ENCODE results near the gene EPB41L4B. TPM values are rescaled to one million over a fixed set of nuclear protein-coding genes. Genes with fewer than 3 reads are reported as not detected.
"Not testable (repeated sequence)": the region's sequence is repeated elsewhere in the genome, so short reads cannot be mapped to it uniquely, and the experiment has no call there.

The EPB41L4B gene
- 0.41 TPM for total RNA-seq (ENCODE audit: unreplicated experiment)
- long read RNA-seq: 0 reads

DNA sequence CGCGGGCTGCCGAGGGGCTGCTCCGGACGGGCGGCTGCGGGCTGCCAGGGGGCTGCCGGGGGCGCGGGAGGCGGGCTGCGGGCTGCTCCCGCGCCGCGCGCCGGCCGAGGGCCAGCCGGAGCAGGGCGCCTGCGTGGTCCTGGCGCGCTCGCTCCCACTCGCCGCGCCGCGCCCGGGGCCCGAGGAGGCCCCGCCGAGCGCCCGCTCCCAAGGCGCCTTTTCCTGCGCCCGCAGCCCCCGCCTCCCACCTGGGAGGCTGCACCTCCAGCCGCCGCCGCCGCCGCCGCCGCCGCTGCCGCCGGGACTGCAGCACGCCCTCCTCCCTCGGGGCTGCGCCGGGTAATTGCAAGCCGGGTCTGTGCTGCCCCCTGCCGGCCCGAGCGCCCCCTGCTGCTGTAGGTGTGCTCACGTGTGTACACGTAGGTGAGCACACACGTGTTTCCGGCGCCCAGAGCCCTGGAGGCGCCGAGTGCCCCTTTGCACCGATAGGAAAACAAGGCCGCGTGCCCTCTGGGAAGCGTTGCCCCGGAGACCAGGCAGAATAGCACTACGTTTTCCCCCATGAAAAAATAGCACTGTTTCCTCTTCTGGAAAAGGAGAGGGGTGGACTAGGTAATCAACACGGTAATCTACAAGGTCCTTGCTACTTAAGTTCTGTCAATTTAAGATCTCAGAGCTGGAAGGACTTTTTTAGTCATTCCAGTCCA lies at the start of gene EPB41L4B:
EPB41L4B (minus strand) TSS at position 318 of the 707 bp plus-strand sequence. CDS start 613 bp downstream, outside the sequence.
- H3K27ac Mint-ChIP-seq (ENCODE audit: unreplicated experiment): no peak within 1 kb of the TSS
- peaks cover 20% of the 10 kb centered on the region for H3K27me3 Mint-ChIP-seq (ENCODE audit: unreplicated experiment)
- TF ChIP-seq, protein P1, sequence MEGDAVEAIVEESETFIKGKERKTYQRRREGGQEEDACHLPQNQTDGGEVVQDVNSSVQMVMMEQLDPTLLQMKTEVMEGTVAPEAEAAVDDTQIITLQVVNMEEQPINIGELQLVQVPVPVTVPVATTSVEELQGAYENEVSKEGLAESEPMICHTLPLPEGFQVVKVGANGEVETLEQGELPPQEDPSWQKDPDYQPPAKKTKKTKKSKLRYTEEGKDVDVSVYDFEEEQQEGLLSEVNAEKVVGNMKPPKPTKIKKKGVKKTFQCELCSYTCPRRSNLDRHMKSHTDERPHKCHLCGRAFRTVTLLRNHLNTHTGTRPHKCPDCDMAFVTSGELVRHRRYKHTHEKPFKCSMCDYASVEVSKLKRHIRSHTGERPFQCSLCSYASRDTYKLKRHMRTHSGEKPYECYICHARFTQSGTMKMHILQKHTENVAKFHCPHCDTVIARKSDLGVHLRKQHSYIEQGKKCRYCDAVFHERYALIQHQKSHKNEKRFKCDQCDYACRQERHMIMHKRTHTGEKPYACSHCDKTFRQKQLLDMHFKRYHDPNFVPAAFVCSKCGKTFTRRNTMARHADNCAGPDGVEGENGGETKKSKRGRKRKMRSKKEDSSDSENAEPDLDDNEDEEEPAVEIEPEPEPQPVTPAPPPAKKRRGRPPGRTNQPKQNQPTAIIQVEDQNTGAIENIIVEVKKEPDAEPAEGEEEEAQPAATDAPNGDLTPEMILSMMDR (IDR thresholded peaks at IDR 0.05; ENCODE audit: unreplicated experiment): peak; percentile 94
- peaks cover 4% of the 10 kb centered on the region for H3K4me1 Mint-ChIP-seq (ENCODE audit: unreplicated experiment)
- no peaks in the 10 kb centered on the region for H3K36me3 Mint-ChIP-seq (ENCODE audit: low read depth, unreplicated experiment)
- peak within 1 kb of the TSS; percentile 88 for H3K4me3 Mint-ChIP-seq (ENCODE audit: unreplicated experiment)
- peak; percentile 93 for DNase-seq (ENCODE audit: low spot score)
- no peaks in the 10 kb centered on the region for H3K9me3 Mint-ChIP-seq (ENCODE audit: unreplicated experiment)

DNA sequence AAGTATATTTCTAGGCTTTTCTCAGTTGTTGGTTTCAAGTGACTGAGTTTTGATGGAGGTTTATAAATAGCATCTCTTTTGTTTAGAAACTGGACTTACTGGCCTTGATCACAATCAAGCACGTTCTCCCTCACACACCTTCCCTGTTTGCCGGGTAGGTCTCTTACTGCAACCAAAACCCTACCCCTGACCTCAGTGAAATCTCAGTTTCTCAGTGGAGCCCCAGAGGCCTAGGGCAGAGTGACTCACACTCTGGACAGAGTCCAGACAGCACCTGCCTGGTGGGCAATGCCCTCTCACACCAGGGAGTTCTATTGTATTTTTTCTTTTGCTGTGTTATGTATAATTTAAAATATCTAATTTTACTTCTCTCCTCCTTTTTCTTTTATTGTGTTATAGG lies 48.4 kb upstream of the EPB41L4B start:
- Mint-ChIP-seq H3K36me3 (ENCODE audit: low read depth, unreplicated experiment) (peaks cover 4% of the 10 kb centered on the region), H3K4me1 (ENCODE audit: unreplicated experiment) (no peaks in the 10 kb centered on the region), H3K9me3 (ENCODE audit: unreplicated experiment) (peaks cover 8% of the 10 kb centered on the region), H3K4me3 (ENCODE audit: unreplicated experiment) (no peak overlapping the region), H3K27me3 (ENCODE audit: unreplicated experiment) (no peaks in the 10 kb centered on the region), H3K27ac (ENCODE audit: unreplicated experiment) (no peak overlapping the region)
- DNase-seq (ENCODE audit: low spot score): no peak
- TF ChIP-seq, protein P1 (IDR thresholded peaks at IDR 0.05; ENCODE audit: unreplicated experiment): no peak

DNA sequence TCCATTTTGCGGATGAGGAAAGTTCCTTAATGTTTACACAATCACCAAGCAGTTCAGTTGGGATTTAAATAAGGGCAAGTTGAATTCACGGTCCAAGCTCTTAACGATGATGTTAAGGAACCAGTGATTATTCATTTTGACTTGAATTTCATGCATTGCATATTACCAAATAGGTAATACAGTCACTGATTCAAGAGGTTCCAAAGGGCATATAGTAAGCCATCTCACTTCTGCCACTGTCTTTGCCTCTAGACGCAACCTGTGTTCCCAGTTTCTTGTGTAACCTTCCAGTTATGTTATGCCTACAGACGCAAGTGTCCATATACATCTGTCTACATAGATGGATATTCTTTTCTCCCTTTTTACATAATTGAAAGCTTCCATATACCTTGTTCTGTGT lies 39.9 kb upstream of the EPB41L4B start:
- Mint-ChIP-seq H3K27me3 (ENCODE audit: unreplicated experiment) (no peaks in the 10 kb centered on the region), H3K4me3 (ENCODE audit: unreplicated experiment) (no peak overlapping the region), H3K36me3 (ENCODE audit: low read depth, unreplicated experiment) (no peaks in the 10 kb centered on the region), H3K4me1 (ENCODE audit: unreplicated experiment) (no peaks in the 10 kb centered on the region), H3K27ac (ENCODE audit: unreplicated experiment) (no peak overlapping the region), H3K9me3 (ENCODE audit: unreplicated experiment) (no peaks in the 10 kb centered on the region)
- no peak for DNase-seq (ENCODE audit: low spot score)
- TF ChIP-seq, protein P1 (IDR thresholded peaks at IDR 0.05; ENCODE audit: unreplicated experiment): no peak

DNA sequence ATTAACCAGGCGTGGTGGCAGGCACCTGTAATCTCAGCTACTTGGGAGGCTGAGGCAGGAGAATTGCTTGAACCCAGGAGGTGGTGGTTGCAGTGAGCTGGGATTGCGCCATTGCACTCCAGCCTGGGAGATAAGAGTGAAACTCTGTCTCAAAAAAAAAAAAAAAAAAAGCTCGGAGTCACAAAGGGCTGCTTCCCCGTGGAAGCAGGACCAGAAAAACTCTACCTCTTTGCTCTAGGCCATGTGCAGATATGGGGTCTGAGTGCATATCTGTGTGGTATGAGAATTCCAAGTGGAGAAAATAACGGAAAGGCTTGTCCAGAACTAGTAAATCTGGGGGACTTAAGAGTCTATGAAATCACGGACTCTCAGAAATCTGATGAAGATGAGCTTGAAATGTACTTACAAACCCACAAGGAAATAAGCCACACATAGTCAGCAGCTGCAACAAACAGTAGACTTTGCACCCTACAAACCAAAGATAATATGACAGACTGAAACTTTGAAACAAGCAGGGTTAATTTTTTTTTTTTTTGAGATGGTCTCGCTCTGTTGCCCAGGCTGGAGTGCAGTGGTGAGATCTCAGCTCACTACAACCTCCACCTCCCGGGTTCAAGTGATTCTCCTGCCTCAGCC lies 38.2 kb upstream of the EPB41L4B start:
- not testable (repeated sequence) for H3K4me3 Mint-ChIP-seq (ENCODE audit: unreplicated experiment); H3K9me3 Mint-ChIP-seq (ENCODE audit: unreplicated experiment); H3K4me1 Mint-ChIP-seq (ENCODE audit: unreplicated experiment); DNase-seq (ENCODE audit: low spot score); H3K27me3 Mint-ChIP-seq (ENCODE audit: unreplicated experiment); H3K27ac Mint-ChIP-seq (ENCODE audit: unreplicated experiment); H3K36me3 Mint-ChIP-seq (ENCODE audit: low read depth, unreplicated experiment)

DNA sequence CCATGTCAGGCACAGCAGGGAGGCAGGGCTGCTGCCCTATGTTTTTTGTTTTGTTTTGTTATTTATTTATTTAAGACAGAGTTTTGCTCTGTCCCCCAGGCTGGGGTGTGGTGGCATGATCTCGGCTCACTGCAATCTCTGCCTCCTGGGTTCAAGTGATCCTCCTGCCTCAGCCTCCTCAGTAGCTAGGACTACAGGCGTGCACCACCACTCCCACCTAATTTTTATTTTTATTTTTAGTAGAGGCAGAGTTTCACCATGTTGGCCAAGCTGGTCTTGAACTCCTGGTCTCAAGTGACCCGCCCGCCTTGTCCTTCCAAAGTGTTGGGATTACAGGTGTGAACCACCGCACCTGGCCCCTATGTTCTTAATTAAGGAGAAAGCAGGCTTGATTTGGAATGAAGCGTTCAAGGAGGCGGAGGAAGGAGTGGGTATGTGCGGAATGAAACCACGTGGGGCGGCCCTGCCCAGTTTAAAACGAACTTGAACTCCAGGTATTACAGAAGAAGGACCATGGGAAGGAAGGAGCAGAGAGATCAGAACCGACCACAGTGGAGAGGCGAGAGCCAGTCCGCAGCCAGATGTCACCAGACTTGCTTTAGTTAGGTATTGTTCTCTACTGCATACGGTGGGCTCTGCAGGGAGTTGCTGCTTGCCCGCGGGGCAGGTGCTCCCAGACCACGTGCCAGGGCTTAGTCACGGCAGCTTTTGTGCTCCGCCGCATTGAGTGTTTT lies 34.9 kb upstream of the EPB41L4B start:
- no peaks in the 10 kb centered on the region for H3K9me3 Mint-ChIP-seq (ENCODE audit: unreplicated experiment)
- no peaks in the 10 kb centered on the region for H3K27me3 Mint-ChIP-seq (ENCODE audit: unreplicated experiment)
- no peak overlapping the region for H3K4me3 Mint-ChIP-seq (ENCODE audit: unreplicated experiment)
- TF ChIP-seq, protein P1 (IDR thresholded peaks at IDR 0.05; ENCODE audit: unreplicated experiment): no peak
- H3K36me3 Mint-ChIP-seq (ENCODE audit: low read depth, unreplicated experiment): no peaks in the 10 kb centered on the region
- H3K4me1 Mint-ChIP-seq (ENCODE audit: unreplicated experiment): no peaks in the 10 kb centered on the region
- H3K27ac Mint-ChIP-seq (ENCODE audit: unreplicated experiment): no peak overlapping the region
- DNase-seq (ENCODE audit: low spot score): no peak
